ENCODE measurements around the gene CHST12. TPM values are rescaled to one million over a fixed set of nuclear protein-coding genes. Genes with fewer than 3 reads are reported as not detected.

The CHST12 gene
- total RNA-seq, 2 donors from 2014 or later: 14.5 to 18.5 TPM

DNA sequence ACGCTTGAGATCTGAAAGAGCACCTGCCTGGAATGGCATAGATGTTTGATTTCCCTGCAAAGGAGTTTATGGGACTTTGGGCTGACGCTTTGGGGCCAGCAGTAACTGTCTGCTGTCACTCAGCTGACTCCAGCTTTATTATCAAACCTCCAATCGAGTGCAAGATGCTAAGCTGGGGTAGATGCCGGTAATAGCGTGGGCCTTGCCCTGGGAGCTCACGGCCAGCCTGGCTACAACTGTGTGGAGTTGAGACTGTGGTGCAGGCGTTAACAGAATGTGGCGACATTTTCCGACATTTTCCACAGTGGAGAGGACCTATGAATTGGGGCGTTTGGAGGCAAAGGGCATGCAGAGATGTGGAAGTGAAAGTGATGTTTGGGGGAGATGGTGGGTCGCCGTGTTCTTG lies 1.3 kb downstream of the CHST12 start:
- DNase-seq: no peak
- H3K4me3 Mint-ChIP-seq: peak overlapping the region; percentile 65
- H3K9me3 Mint-ChIP-seq: no peaks in the 10 kb centered on the region
- WGBS, 2 experiments (ENCODE audit: insufficient coverage in 1 of 2, insufficient read length in 1 of 2): 87 to 90% methylated on average over 12 of the region's 12 CpGs
- H3K36me3 ChIP-seq (ENCODE audit: control insufficient read depth, insufficient read depth, low read length): no peaks in the 10 kb centered on the region
- no peaks in the 10 kb centered on the region for H3K9me3 ChIP-seq (ENCODE audit: control insufficient read depth, low read length)
- peak overlapping the region; percentile 89 for H3K4me3 ChIP-seq (ENCODE audit: low read length)
- H3K27me3 Mint-ChIP-seq (ENCODE audit: insufficient read depth): no peaks in the 10 kb centered on the region
- H3K4me1 ChIP-seq (ENCODE audit: control insufficient read depth, insufficient read depth, low read length): peaks cover 8% of the 10 kb centered on the region
- H3K9ac ChIP-seq (ENCODE audit: extremely low read depth, low read length, poor library complexity, severe bottlenecking): peak overlapping the region; percentile 67
- H3K27ac ChIP-seq (ENCODE audit: low read depth, low read length): no peak overlapping the region
- TF ChIP-seq, protein P1, sequence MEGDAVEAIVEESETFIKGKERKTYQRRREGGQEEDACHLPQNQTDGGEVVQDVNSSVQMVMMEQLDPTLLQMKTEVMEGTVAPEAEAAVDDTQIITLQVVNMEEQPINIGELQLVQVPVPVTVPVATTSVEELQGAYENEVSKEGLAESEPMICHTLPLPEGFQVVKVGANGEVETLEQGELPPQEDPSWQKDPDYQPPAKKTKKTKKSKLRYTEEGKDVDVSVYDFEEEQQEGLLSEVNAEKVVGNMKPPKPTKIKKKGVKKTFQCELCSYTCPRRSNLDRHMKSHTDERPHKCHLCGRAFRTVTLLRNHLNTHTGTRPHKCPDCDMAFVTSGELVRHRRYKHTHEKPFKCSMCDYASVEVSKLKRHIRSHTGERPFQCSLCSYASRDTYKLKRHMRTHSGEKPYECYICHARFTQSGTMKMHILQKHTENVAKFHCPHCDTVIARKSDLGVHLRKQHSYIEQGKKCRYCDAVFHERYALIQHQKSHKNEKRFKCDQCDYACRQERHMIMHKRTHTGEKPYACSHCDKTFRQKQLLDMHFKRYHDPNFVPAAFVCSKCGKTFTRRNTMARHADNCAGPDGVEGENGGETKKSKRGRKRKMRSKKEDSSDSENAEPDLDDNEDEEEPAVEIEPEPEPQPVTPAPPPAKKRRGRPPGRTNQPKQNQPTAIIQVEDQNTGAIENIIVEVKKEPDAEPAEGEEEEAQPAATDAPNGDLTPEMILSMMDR (conservative IDR thresholded peaks at IDR 0.05): no peak
- H3K27ac Mint-ChIP-seq: no peak overlapping the region
- H3K27me3 ChIP-seq (ENCODE audit: control insufficient read depth, insufficient read depth, low read length, poor library complexity, severe bottlenecking): no peaks in the 10 kb centered on the region
- H3K4me1 Mint-ChIP-seq: peaks cover 30% of the 10 kb centered on the region
- peaks cover 4% of the 10 kb centered on the region for H3K36me3 Mint-ChIP-seq (ENCODE audit: low read depth)

DNA sequence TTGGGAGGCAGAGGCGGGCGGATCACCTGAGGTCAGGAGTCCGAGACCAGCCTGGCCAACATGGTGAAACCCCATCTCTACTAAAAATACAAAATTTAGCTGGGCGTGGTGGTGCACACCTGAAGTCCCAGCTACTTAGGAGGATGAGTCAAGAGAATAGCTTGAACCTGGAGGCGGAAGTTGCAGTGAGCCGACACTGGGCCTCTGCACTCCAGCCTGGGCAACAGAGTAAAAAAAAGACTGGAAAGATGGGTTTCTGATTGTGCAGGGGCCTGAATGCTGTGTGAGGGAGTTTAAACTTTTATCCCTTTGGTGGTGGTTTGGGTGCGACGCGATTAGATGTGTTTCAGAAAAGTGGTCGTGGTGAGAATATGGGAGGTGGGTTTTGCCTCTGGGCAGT lies 1.8 kb downstream of the CHST12 start:
- H3K27me3 Mint-ChIP-seq (ENCODE audit: insufficient read depth): no peaks in the 10 kb centered on the region
- no peak overlapping the region for H3K4me3 ChIP-seq (ENCODE audit: low read length)
- peak overlapping the region; percentile 65 for H3K4me3 Mint-ChIP-seq
- no peaks in the 10 kb centered on the region for H3K9me3 ChIP-seq (ENCODE audit: control insufficient read depth, low read length)
- WGBS, 2 experiments (ENCODE audit: insufficient coverage in 1 of 2, insufficient read length in 1 of 2): 87 to 96% methylated on average over 4 to 10 of the region's 10 CpGs
- DNase-seq: no peak
- H3K9ac ChIP-seq (ENCODE audit: extremely low read depth, low read length, poor library complexity, severe bottlenecking): no peak overlapping the region
- H3K36me3 ChIP-seq (ENCODE audit: control insufficient read depth, insufficient read depth, low read length): no peaks in the 10 kb centered on the region
- H3K9me3 Mint-ChIP-seq: no peaks in the 10 kb centered on the region
- peaks cover 25% of the 10 kb centered on the region for H3K4me1 Mint-ChIP-seq
- TF ChIP-seq, protein P1 (conservative IDR thresholded peaks at IDR 0.05): no peak
- H3K27ac Mint-ChIP-seq: no peak overlapping the region
- peaks cover 4% of the 10 kb centered on the region for H3K36me3 Mint-ChIP-seq (ENCODE audit: low read depth)
- H3K27ac ChIP-seq (ENCODE audit: low read depth, low read length): no peak overlapping the region
- H3K27me3 ChIP-seq (ENCODE audit: control insufficient read depth, insufficient read depth, low read length, poor library complexity, severe bottlenecking): no peaks in the 10 kb centered on the region
- H3K4me1 ChIP-seq (ENCODE audit: control insufficient read depth, insufficient read depth, low read length): peaks cover 4% of the 10 kb centered on the region

DNA sequence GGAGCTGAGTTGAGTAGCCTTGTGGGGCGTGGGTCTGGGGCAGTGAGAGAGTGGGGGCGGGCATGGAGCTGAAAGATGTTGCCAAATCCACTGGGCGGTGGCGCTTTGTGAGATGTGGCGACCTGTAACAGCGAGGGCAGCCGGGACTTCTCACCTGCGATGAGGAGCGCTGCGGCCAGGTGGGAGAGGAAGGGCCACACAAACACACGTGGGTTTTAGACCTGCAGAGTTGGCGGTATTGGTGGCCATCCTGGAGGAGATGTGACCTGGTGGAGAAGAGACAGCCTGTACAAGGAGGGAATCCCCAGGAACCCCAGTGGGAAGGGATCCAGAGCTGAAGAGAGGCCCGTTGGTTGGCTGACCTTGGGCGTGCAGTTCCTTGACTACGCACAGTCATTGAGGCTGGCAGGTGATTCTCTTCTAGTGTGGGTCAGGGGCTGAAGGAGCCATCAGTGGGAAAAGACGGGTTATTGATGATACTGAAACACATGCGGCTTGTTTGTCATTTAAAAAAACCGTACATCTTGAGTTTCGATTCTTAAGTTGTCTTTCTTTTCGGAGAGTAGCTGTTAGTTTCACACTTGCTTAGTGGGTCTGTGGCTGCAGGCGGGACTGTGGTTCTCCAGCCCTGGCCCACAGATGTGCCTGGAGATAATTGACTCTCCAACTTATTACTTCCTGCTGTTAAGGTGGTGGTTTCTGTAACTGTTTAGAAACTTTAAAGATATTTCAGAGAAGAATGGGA lies 2.4 kb downstream of the CHST12 start:
- TF ChIP-seq, protein P1 (conservative IDR thresholded peaks at IDR 0.05): no peak
- no peaks in the 10 kb centered on the region for H3K36me3 ChIP-seq (ENCODE audit: control insufficient read depth, insufficient read depth, low read length)
- no peak overlapping the region for H3K9ac ChIP-seq (ENCODE audit: extremely low read depth, low read length, poor library complexity, severe bottlenecking)
- no peaks in the 10 kb centered on the region for H3K27me3 ChIP-seq (ENCODE audit: control insufficient read depth, insufficient read depth, low read length, poor library complexity, severe bottlenecking)
- no peak overlapping the region for H3K4me3 ChIP-seq (ENCODE audit: low read length)
- WGBS, 2 experiments (ENCODE audit: insufficient coverage in 1 of 2, insufficient read length in 1 of 2): 96% methylated on average over 19 to 21 of the region's 21 CpGs
- Mint-ChIP-seq H3K4me3 (no peak overlapping the region), H3K4me1 (peaks cover 23% of the 10 kb centered on the region), H3K27ac (no peak overlapping the region), H3K27me3 (ENCODE audit: insufficient read depth) (no peaks in the 10 kb centered on the region), H3K36me3 (ENCODE audit: low read depth) (peaks cover 4% of the 10 kb centered on the region), H3K9me3 (no peaks in the 10 kb centered on the region)
- H3K9me3 ChIP-seq (ENCODE audit: control insufficient read depth, low read length): no peaks in the 10 kb centered on the region
- no peak overlapping the region for H3K27ac ChIP-seq (ENCODE audit: low read depth, low read length)
- DNase-seq: no peak
- H3K4me1 ChIP-seq (ENCODE audit: control insufficient read depth, insufficient read depth, low read length): peaks cover 2% of the 10 kb centered on the region
